Ascending aorta (tissue), 2 donors: ENCODE results near the gene PRKAR2B. TPM values are rescaled to one million over a fixed set of nuclear protein-coding genes. Genes with fewer than 3 reads are reported as not detected.

Experiments used
- DNase-seq, 2 donors: peaks; one replicate each; pipeline ENCODE4 v3.0.0-alpha.2; 2019; ENCODE audit warnings: low spot score in 2 of 2
- H3K27ac ChIP-seq, 2 donors: fragments of 200-600 bp; sonication (generic); one replicate each; pipeline ENCODE4 v1.5.1; 2016 to 2017; ENCODE audit warnings: mild to moderate bottlenecking in 1 of 2
- H3K27me3 ChIP-seq: fragments of 200-600 bp; sonication (generic); one replicate; pipeline ENCODE4 v1.5.1; 2017
- H3K36me3 ChIP-seq, 2 donors: fragments of 200-600 bp; sonication (generic); one replicate each; pipeline ENCODE4 v1.5.1; 2016
- H3K4me1 ChIP-seq, 2 donors: fragments of 200-600 bp; sonication (generic); one replicate each; pipeline ENCODE4 v1.5.1; 2016 to 2017; ENCODE audit warnings: mild to moderate bottlenecking in 1 of 2
- H3K4me3 ChIP-seq, 2 donors: fragments of 200-600 bp; sonication (generic); one replicate each; pipeline ENCODE4 v1.5.1; 2016 to 2017; ENCODE audit warnings: mild to moderate bottlenecking in 1 of 2
- H3K9me3 ChIP-seq, 2 donors: fragments of 200-600 bp; sonication (generic); one replicate each; pipeline ENCODE4 v1.5.1; 2016
- intact Hi-C: fragments of 100-400 bp; cut with DNase I; formaldehyde crosslinking; loops from one replicate; pipeline ENCODE4 v1.15.1; 2023
- total RNA-seq: library from RNA; depleted of rRNA; stranded (reverse); fragments of >200 nt; gene quantifications from one replicate; pipeline ENCODE4 v1.1.0, GENCODE V29; 2016
- TF ChIP-seq, protein P1 (sequence below), 3 experiments: fragments of 200-600 bp in 2 of 3; fragments of 450-650 bp in 1 of 3; sonication (generic) in 2 of 3; IDR thresholded peaks; one replicate each; pipeline ENCODE4 v1.5.1; 2016 to 2019; ENCODE audit warnings: antibody characterized with exemption in 3 of 3, mild to moderate bottlenecking in 1 of 3, moderate library complexity in 1 of 3

The PRKAR2B gene
- total RNA-seq, 1 donor from 2014 or later: 10.5 TPM

DNA sequence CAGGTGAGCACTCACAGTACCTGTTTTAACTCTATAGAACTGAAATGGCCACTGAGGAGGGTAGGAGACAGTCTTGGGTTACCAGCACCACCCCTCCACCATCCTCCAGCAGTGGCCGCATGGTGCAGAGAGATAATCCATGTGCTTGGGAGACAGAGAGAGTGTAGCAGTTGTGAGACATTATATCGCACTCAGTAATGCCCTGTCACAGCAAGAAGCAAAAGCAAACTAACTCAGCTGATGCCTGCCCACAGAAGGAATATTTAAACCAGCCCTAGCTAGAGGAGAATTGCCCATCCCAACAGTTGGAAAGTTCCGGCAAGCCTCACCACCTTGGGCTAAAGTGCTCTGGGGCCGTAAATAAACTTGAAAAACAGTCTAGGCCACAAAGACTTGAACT, 65.5 kb downstream of the PRKAR2B start:
- no peak overlapping the region for H3K27ac ChIP-seq
- DNase-seq: no peak
- H3K36me3 ChIP-seq: no peaks in the 10 kb centered on the region
- intact Hi-C loops: no loop called here
- TF ChIP-seq, protein P1, sequence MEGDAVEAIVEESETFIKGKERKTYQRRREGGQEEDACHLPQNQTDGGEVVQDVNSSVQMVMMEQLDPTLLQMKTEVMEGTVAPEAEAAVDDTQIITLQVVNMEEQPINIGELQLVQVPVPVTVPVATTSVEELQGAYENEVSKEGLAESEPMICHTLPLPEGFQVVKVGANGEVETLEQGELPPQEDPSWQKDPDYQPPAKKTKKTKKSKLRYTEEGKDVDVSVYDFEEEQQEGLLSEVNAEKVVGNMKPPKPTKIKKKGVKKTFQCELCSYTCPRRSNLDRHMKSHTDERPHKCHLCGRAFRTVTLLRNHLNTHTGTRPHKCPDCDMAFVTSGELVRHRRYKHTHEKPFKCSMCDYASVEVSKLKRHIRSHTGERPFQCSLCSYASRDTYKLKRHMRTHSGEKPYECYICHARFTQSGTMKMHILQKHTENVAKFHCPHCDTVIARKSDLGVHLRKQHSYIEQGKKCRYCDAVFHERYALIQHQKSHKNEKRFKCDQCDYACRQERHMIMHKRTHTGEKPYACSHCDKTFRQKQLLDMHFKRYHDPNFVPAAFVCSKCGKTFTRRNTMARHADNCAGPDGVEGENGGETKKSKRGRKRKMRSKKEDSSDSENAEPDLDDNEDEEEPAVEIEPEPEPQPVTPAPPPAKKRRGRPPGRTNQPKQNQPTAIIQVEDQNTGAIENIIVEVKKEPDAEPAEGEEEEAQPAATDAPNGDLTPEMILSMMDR (IDR thresholded peaks at IDR 0.05): no peak
- H3K27me3 ChIP-seq: no peaks in the 10 kb centered on the region
- H3K9me3 ChIP-seq: no peaks in the 10 kb centered on the region
- H3K4me3 ChIP-seq: no peak overlapping the region
- H3K4me1 ChIP-seq: no peaks in the 10 kb centered on the region

- no peaks in the 10 kb centered on the region for H3K9me3 ChIP-seq
- no peak overlapping the region for H3K27ac ChIP-seq
- intact Hi-C loops: no loop called here
- H3K4me3 ChIP-seq: no peak overlapping the region
- TF ChIP-seq, protein P1 (IDR thresholded peaks at IDR 0.05): no peak
- H3K27me3 ChIP-seq: no peaks in the 10 kb centered on the region
- DNase-seq: no peak
- no peaks in the 10 kb centered on the region for H3K36me3 ChIP-seq
- H3K4me1 ChIP-seq: no peaks in the 10 kb centered on the region
Measured at GRCh38 chr7:107111196-107111595, 66.7 kb downstream of the PRKAR2B start.

GRCh38 chr7:107113866-107114265, 69.4 kb downstream of the PRKAR2B start:
- no peaks in the 10 kb centered on the region for H3K27me3 ChIP-seq
- H3K27ac ChIP-seq: no peak overlapping the region
- TF ChIP-seq, protein P1 (IDR thresholded peaks at IDR 0.05): no peak
- H3K4me1 ChIP-seq: no peaks in the 10 kb centered on the region
- no peaks in the 10 kb centered on the region for H3K9me3 ChIP-seq
- H3K4me3 ChIP-seq: no peak overlapping the region
- H3K36me3 ChIP-seq: no peaks in the 10 kb centered on the region
- DNase-seq: no peak
- intact Hi-C loops: no loop called here

DNA sequence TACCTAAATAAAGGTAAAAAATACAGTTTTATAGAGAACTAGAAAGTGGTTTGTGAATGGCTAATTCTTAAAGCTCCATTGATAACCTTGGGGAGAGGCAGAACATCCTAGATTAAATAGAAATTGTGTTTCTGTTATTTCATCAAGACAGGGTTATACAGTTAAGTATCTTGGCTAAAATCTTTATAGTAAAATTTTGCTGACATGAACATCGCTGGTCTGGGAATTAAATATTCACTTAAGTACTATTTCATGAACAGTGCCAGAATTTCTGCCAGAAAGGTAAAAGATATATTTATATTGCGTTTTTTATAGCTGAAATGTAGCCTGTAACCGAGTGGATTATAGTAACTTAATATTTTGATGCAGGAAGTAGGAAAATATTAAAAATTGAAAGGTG, 70.6 kb downstream of the PRKAR2B start:
- TF ChIP-seq, protein P1 (IDR thresholded peaks at IDR 0.05): no peak

DNA sequence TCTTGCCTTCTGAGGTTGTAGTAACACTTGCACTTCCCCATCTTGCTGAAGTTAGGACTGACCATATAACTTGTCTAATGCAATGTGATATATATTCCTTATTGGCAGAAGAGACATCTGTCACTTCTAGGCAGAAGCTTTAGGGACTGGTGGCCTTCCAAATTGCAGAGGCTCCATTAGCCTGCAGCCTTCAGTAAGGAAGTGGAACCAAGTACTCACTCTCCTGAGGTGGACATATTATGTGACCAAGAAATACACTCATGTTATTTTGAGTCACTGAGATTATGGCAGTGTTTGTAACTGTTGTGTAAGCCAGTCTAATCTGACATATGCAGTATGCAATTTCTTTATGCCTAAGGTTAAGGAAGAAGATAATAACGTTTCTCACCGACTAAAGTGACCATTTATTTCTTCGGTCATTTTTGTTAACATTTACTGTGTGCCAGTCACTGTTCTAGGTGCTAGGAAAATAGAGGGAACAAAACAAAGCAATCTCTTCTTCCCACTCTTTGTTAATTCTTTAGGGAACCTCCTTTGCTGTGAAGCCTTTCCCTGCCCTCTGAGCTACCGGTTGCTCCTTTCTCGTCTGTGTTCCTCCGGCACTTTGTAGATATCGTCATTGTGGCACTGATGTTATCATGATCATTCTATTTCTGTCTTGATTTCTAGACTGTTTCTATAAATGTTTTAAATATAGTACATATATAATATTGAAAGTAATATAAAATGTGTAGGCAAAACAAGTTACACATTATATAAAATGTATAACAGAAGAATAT, 71.4 kb downstream of the PRKAR2B start:
- Histone ChIP-seq H3K36me3 (no peaks in the 10 kb centered on the region), H3K4me1 (no peaks in the 10 kb centered on the region), H3K4me3 (no peak overlapping the region), H3K27ac (no peak overlapping the region), H3K9me3 (no peaks in the 10 kb centered on the region), H3K27me3 (no peaks in the 10 kb centered on the region)
- TF ChIP-seq, protein P1 (IDR thresholded peaks at IDR 0.05): no peak
- DNase-seq: no peak
- intact Hi-C loops: no loop called here

More for the DNA sequence above, 70.6 kb downstream of the PRKAR2B start:
- DNase-seq: no peak
- Histone ChIP-seq H3K9me3 (no peaks in the 10 kb centered on the region), H3K27me3 (no peaks in the 10 kb centered on the region), H3K4me3 (no peak overlapping the region), H3K27ac (no peak overlapping the region), H3K36me3 (no peaks in the 10 kb centered on the region), H3K4me1 (no peaks in the 10 kb centered on the region)
- intact Hi-C loops: no loop called here
